Endothelial cell of hepatic sinusoid (primary cell): ENCODE data around the gene PTPRCAP.

ENCODE experiments used
- in situ Hi-C: cut with HindIII; loops from 2 replicates; pipeline ENCODE4 v1.10.0; 2017; ENCODE audit warnings: low sequenced_read_pairs

The PTPRCAP gene

DNA sequence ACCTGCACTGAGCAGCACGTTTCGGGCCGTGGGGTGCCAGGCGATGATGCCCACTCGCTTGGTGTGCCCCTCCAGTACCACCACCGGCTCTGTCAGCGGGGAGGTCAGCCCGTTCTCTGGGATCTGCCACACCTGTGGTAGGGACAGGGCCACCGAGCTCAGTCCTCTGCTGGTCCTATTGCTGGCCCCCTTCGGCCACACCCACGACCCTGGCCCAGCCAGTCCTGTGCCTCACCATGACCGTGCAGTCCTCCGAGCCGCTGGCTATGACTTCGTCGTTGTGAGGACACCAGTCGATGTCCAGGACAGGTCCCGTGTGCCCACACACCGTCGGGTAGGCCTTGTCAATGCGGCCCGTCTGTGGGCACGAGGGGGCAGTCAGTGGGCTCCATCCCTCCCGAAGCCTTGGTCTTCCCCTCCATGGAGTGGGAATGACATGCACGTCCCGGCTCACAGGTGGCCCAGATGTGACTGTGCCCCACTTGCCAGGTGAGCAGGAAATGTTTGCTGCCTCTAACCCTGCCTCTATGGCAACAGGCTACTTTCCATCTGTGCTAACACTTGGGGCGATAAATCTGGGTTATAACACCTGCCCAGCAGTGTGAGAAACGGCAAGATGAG, 4.4 kb upstream of the PTPRCAP start:
- in situ Hi-C loops: no loop called here

DNA sequence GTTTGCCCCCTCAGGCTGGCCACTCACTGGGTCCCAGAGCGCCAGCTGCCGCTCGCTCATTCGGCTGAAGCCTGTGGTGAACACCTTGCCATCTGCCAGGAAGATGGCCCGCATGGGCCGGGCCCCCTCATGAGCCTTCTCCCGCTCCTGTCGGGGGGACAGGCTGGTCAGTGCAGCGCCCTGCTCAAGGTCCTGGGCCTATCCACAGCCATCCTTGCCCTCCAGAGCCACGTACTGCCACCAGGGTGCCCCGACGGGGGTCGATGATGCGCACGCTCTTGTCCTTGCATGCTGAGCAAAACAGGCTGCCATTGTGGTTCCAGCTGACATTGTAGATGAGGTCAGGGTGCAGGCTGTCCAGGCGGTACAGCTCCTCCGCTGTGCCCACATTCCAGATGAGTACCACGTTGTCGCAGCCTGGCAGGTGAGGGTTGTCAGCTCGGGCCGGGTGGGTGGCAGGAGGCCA, 3.6 kb upstream of the PTPRCAP start:
- in situ Hi-C loops: no loop called here

DNA sequence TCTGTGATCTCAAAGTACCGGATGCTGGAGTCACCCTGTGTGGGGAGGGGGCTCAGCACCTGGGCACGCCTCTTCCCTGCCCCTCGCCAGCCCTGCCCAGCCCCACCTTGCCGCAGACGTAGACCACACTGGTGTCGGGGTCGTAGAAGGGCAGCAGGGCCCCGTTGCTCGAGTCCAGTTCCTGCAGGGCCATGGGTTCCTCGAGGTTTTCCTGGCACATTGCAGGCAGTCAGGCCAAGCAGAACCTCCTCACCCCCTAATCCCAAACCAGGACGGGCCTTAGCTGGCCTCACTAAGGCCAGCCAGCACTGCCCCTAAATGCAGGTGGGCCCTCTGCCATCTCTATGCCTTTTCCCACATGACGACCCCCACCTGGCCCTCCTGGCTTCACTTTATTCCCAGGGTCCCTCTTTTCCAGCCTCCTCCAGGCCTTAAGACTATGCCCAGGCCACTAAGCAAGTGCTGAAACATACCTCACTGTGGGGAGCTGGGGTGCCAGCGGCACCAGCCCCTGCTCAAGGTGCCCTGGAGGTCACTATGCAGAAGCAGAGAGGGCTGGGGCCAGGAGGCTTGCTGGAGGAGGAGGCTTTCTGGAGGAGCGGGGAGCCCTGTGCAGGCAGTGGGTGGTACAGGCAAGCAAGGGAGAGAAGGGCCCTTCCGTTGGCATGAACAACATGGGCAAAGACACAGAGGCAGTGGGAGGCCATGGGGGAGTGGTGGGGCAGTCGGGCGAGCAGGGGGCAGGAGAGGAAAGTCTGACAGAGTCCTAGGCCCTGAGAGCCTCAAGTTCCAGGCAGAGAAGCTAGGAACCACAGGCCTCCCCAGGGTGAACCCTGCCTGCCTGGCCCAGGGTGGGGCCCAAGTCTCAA, 3.0 kb upstream of the PTPRCAP start:
- in situ Hi-C loops: no loop called here

DNA sequence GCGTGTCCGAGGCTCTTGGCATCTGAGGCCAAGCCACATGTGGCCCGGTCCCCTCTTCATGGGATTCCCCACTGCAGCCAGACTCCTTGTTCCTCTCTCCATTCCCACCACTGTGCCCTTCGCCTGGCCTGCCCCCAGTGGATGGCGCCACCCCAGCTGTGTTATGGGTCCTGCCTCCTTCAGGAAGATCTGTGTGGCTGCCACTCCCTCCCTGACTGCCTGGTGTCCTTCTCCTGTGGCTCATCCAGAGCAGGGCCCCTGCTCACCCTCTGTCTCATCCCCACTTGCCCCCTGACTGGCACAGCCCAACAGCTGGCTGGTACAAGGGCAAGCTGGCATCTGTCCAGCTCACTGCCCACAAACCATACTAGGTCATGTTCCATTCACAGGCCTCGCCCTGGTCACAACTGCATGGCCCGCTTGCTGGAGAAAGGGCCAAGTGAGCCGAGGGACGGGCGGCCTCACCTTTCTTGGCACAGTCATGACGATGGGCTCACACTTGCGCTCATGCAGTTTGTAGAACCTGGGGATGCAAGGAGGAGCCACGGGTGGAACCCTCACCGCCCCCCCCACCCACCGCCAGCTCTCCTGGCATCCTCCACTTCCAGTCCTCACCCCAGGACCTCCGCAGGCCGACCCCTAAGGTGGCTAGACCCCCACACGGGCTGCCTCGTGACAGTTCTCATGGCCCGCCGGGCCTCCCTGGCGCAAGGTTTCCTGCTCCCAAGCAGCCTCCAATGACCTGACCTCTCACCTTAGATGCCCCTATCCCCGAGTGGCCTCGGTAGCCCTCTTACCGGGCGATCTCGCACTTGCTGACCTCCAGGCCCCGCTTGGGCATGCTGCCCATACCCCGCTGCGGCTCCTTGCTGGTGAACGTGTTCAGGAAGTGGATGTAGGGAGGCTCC, 2.1 kb upstream of the PTPRCAP start:
- in situ Hi-C loops: no loop called here

DNA sequence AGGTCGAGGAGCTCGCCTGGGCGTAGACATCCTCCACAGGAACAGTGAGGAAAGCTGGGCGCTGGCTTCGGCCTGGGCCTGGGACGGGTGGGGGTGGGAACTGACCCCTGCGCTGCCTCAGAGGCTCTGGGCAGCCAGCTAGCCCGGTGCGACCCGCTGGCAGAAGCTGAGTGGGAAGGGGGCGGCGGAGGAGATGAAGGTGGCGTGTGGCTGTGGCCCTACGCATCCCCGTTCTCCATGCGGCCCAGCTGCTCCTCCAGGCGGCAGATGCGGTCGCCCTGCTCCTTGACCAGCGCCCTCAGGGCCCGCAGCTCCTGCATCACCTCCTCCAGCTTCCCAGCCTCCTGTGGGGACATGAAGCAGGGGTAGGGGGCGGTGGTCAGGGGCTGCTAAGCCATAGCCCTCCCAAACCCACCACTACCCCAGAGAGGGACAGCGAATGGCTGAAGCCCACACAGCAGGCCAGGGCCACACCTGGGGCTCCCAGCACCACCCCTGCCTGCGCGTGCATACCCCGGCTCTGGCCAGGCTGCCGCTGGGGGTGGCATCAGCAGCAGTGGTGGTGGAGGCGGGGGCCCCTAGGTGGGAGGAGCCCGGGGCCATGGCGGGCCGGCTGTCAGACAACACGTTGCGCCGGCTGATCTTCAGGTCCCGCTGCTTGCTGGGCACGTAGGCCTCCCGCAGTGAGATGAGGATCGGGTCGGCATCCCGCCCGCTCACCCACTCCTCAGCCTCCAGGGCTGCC, 848 bp upstream of the PTPRCAP start:
- in situ Hi-C loops: no loop called here

DNA sequence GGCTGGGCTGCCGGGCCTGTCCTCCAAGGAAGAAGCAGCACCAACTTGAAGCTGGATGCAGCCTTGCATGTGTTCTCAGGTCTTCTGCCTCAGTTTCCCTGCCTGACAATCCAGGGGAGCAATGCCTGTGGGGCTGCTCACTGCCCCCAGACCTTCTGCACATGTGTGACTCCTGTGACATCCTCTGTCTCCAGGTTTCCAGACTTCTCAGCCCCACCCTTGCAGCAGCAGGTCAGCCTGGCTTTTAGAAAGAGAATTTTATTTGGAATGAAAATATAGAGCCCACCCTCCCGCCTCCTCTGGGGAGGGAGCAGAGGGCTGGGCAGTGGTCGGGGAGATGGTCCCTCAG, 301 bp upstream of the PTPRCAP start:
- in situ Hi-C loops: no loop called here

DNA sequence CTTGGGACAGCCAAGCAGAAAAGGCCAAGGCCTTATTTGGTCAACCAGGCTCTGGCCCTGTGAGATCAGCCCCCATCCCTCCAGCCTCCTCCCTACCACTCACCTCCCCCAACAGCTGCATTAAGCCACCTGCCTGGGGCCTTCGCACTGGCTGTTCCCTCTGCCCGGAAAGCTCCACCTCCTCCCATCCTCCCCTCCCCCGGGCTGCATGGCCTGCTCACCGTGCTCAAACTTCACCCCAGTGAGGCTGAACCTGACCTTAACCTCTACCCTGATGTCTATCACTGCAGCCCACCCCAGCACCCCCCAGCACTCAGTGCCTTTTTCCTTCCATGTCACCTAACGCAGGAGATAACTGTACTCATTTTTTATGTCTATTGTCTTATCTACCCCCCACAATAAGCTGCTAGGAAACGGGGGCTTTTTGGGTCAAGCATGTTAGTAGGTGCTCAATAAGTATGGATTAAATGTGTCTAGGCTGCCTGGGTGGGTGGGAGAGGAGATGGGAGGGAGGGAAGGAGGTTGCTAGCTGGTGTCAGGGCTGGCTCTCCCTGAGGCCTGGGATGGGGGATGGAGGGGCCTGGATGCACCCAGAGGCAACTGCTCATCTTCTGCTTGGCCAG, 912 bp downstream of the PTPRCAP start:
- in situ Hi-C loops: no loop called here

DNA sequence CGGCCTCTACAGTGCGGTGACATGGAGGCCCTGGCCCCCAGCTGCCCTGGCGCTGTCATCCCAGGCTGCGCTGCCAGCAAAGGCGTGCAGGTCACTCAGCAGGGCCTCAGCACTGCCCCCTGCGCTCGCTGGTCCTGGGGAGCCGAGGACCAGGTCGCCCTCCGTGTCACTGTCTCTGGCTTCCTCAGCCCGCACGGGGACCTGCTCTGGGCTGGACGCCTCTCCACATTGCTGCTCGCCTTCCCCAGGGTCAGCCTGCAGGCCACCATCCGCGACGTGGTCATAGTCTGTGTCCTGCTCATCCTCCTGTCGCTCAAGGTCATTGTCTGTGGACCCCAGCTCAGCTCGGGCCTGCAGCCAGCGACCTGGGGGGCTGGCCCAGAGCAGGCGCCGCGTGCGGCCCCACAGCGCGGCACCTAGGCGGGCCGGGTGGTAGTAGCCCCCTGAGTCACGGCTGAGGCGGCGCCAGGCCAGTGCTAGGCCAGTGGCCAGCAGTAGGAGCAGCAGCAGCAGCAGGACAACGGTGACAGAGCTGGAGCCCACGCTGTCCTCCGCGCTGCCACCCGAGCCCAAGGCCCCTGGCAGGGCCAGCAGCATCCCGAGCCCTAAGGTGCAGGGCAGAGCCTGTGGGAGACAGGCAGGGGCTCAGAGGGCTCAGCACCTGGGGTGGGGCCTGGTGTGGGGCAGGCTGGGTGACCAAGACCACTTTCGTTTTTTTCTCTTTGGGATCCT, 1.6 kb downstream of the PTPRCAP start:
- in situ Hi-C loops: no loop called here

DNA sequence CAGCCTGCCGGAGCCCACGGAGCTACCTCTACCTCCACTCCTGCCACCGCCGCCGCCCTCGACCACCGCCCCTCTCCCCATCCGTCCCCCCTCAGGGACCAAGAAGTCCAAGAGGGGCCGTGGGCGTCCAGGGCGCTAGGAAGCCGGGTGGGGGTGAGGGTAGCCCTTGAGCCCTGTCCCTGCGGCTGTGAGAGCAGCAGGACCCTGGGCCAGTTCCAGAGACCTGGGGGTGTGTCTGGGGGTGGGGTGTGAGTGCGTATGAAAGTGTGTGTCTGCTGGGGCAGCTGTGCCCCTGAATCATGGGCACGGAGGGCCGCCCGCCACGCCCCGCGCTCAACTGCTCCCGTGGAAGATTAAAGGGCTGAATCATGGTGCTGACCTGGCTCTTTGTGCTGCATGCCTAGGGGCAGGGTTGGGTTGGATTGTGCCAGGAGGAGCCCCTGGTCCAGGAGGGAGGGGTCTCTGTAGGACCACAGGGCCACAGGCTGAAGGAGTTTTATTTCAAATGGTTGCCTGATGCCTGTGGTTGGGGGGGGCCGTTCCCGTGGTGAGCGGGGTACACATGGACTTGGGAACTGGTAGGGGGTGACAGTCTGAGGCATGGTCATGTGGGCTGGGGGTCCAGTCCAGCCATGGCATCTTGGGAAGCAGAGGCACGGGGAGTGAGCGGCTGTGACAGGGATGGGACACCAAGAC, 2.3 kb downstream of the PTPRCAP start:
- in situ Hi-C loops: no loop called here

DNA sequence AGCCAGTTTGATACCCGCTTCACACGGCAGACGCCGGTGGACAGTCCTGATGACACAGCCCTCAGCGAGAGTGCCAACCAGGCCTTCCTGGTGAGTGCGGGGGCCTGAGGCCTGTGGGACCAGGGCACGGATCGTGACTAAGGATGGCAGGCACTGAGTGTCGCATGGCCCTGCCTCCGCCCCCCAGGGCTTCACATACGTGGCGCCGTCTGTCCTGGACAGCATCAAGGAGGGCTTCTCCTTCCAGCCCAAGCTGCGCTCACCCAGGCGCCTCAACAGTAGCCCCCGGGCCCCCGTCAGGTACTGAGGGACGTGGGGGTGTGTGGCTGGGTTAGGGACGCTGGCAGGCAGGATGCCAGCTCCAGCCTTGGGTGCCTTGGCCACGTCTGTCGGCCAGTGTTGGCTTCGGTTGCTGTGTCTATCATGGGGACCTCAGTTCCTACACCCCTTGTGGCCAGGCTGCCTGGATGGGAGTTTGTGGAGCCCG, 3.0 kb downstream of the PTPRCAP start:
- in situ Hi-C loops: no loop called here

DNA sequence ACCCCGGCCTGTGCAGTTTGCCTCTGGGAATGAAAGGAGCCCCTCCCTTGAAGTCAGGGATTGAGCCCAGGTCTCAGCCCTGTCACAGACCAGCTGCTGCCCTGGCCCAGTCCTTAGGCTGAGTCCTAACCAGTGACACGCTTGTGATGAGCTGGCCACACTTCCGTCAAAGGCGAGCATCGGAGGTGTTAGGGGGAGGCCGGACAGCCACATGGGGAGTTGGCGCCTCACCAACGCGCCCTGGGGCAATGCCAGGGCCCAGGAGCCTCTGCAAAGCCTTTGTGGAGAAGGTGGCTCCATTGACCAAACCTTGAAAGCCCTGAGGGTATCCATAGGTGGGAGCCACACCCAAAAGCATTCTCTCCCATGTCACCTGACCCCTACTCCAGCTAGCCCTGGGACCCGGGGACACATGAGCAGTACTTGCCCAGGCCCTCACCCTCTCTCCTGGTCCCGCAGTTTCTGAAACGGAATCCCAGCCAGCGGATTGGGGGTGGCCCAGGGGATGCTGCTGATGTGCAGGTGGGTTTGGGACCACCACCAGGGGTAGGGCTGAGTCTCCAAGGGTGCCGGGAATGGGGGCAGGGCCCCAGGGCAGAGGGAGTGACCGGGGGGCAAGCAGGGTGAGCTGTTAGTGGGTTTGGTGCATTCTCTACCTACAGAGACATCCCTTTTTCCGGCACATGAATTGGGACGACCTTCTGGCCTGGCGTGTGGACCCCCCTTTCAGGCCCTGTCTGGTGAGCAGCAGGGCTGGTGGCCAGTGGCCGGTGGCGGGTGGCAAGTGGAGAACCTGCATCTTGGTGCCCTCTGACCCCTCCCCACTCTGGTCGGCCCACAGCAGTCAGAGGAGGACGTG, 3.7 kb downstream of the PTPRCAP start:
- in situ Hi-C loops: no loop called here

DNA sequence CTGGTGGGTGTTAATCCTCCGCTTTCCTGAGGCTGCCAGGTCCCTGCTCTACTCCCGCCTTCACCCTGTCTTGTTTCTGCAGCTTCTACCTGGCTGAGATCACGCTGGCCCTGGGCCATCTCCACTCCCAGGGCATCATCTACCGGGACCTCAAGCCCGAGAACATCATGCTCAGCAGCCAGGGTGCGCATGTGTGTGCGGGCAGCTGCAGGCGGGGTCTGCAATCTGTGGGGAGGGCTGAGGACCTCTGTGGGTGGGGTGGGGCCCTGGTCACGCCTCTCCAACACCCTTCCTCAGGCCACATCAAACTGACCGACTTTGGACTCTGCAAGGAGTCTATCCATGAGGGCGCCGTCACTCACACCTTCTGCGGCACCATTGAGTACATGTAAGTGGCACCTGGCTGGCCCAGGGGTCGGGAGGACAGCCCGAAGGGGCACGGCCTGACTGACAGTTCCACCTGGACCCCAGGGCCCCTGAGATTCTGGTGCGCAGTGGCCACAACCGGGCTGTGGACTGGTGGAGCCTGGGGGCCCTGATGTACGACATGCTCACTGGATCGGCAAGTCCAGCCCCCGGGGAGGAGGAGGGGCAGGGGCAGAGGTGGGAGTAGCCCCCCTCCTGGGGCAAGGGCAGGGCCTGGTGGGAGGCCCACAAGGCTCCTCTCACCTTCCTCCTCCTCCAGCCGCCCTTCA, 4.7 kb downstream of the PTPRCAP start:
- in situ Hi-C loops: no loop called here

DNA sequence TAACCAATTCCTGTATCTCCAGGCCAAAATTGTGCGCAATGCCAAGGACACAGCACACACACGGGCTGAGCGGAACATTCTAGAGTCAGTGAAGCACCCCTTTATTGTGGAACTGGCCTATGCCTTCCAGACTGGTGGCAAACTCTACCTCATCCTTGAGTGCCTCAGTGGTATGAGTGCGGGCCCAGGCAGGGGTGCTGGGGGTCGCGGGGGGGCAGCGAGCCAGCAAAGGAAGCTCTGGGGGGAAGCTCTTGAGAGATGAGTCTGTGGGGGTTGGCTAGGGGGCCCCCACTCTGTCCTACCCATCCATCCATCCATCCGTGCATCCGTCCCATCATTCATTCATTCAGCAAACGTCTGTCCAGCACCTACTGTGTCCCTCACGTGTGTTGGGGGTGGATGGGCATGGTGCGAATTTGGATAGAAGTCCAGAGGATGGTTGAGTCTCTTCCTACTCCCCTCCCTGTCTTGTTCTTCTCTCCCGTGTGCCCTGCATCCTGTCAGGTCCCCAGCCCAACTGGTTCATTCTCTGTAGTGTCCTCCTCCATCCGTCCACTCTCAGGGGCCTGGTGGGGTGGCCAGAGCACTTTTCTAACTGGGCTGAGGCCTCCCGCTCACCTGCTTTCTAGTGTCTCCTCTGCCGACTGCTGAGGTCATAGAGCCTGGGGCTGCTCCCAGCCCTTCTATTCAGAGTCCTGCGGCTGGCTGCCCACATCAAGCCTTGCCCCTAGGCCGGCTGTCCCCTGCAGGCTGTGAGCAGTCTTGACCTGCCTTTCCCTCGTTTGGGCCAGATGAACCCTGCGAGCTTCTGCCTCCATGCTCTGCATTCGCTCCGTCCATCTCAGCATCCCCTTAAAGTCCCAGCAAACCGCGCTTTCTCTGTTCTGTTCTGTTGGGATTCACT, 5.9 kb downstream of the PTPRCAP start:
- in situ Hi-C loops: no loop called here

DNA sequence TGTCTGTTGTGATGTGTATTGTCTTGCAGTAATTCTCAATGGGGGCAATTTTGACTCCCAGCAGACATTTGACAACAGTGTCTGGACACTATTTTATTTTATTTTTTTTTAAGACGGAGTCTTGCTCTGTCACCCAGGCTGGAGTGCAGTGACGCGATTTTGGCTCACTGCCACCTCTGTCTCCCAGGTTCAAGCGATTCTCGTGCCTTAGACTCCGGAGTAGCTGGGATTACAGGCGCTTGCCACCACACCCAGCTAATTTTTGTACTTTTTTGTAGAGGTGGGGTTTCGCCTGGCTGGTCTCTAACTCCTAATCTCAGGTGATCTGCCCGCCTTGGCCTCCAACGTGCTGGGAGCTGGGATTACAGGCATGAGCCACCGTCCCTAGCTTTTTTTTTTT, 7.8 kb downstream of the PTPRCAP start:
- in situ Hi-C loops: no loop called here

DNA sequence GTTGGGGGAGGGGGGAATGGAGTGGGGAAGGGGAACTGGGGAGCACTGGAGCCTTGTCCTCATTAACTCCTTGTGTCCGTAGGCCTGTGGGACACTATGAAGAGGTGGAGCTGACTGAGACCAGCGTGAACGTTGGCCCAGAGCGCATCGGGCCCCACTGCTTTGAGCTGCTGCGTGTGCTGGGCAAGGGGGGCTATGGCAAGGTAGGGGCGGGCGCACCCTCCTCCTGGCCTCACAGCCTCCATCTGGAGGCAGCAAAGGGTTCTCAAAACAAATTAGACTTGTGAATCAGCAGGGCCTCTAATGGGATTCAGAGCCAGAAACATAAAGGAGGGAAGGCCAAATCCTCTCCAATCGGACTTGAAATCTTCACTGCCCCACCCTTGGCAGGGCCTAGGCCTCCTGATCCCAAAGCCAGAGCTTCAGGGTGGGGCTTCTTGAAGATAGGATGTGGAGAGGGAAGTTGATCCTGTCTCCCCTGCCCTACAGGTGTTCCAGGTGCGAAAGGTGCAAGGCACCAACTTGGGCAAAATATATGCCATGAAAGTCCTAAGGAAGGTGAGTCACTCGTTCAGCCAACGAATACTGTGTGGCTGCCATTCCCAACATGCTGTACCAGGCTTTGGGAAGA, 8.3 kb downstream of the PTPRCAP start:
- in situ Hi-C loops: no loop called here
